ENCODE results near the gene PTPN13. TPM values are rescaled to one million over a fixed set of nuclear protein-coding genes. Genes with fewer than 3 reads are reported as not detected.

Gene PTPN13
- total RNA-seq, 2 donors from 2014 or later = 0.36 to 0.39 TPM

DNA sequence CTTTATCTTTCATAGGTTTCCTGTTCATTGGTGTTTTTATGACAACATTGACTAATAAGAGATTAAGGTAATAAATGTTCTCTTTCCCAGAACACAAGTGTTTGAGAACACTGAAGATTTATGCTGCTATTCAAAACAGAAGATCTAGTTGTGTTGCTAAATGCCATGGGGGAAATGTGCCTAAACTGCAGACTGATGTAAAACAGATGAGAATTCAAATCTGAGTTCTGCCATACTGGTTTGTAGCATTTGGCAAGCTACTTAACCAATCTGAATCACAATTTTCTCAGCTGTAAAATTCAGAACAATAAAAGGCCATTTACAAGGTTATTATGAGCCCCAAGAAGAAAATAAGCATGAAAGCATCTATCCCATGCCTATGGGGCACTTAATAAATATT is 252.8 kb downstream of the PTPN13 start:
- H3K9me3 Mint-ChIP-seq = no peaks in the 10 kb centered on the region
- no peak overlapping the region for H3K27ac Mint-ChIP-seq
- ATAC-seq (no peak), DNase-seq (ENCODE audit: low spot score in 2 of 2) (no peak)
- no peaks in the 10 kb centered on the region for H3K36me3 Mint-ChIP-seq

GRCh38 chr4:86847571-86847970 is 253.5 kb downstream of the PTPN13 start:
- DNase-seq (ENCODE audit: low spot score in 2 of 2) = no peak
- no peaks in the 10 kb centered on the region for H3K9me3 Mint-ChIP-seq
- no peak overlapping the region for H3K27ac Mint-ChIP-seq
- no peaks in the 10 kb centered on the region for H3K36me3 Mint-ChIP-seq
- no peak for ATAC-seq

DNA sequence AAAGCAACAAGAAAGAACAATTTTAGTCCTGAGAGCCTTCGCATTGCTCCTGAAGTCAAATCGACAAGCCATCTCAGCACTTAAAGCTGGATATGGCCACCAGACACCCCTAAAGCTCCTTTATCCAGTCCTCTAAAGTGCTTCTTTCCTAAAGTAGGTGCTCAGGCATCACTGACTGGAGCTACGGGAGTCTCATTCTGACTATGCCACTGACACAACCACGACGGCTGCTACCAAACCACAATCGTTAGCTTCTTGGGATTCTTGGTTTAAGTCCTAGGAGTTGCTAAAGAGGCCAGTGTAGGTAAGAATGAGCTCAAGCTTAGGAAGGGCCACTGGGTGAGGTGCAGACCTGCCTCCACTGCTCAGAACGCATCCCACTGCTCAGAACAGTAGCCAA is 254.0 kb downstream of the PTPN13 start:
- Mint-ChIP-seq H3K27ac (no peak overlapping the region), H3K36me3 (no peaks in the 10 kb centered on the region), H3K9me3 (no peaks in the 10 kb centered on the region)
- DNase-seq (ENCODE audit: low spot score in 2 of 2) = no peak
- ATAC-seq = no peak

DNA sequence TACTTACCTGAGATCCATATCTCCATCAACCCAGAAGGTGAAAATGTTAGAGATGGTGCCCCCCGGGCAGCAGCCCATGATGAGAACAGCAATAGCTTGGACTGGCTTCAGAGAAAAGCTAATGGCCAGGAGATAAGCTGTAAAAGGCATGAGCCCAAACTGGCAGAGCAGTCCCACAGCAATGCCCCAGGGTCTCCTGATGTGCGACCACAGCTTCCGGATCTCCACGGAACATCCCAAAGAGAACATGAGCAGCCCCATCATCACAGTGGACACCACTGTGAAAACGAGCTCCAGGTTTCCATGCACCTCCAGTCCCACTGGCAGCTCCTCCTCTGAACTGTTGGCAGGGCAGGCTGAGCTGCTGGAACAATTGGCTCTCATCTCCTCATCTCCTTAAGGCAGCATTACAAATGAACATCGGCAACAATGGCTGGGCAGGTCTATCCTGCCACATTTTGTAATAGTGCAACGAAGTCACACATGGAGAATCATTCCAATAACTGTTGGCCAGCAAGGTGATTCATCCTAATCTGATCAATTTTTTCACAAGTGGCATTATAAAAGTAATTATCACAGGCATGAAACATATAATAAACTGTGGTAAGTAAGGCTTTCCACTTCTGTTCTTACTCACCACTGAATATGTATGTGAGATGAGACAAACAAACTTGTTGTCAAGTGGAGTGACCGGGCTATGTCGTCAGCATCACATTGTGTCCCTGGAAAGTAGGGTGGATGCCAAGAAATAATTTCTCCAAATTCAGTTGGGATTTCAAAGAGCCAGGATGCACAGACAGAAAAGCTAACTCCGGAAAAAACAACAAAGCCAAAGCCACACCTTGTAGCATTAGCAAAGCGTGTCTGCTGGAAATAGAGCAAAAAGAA is 254.9 kb downstream of the PTPN13 start, which contains the start of gene SLC10A6:
Gene SLC10A6 (minus strand): TSS at position 653 of the 888 bp plus-strand sequence. CDS start 269 bp downstream, at position 384.
- Mint-ChIP-seq H3K9me3 (no peaks in the 10 kb centered on the region), H3K27ac (no peak within 1 kb of the TSS), H3K36me3 (no peaks in the 10 kb centered on the region)
- DNase-seq (ENCODE audit: low spot score in 2 of 2) (no peak), ATAC-seq (no peak)

DNA sequence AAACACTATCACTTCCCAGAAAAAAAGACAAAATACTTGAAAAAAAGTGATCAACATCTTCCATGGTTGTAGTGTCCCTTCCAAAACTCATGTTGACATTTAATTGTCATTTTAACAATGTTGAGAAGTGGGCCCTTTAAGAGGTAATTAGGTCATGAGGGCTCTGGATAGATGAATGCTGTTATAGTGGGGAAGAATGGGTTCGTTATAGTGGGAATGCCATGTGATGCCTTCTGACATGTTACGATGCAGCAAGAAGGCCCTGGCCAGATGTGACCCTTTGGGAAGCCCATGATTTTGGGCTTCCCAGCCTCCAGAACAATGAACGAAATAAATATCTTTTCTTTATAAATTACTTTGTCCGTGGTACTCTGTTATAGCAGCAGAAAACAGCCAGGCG is 259.1 kb downstream of the PTPN13 start:
- ATAC-seq = no peak
- H3K36me3 Mint-ChIP-seq = no peaks in the 10 kb centered on the region
- DNase-seq (ENCODE audit: low spot score in 2 of 2) = no peak
- H3K27ac Mint-ChIP-seq = no peak overlapping the region
- H3K9me3 Mint-ChIP-seq = no peaks in the 10 kb centered on the region

- H3K9me3 Mint-ChIP-seq = no peaks in the 10 kb centered on the region
- no peak for DNase-seq (ENCODE audit: low spot score in 2 of 2)
- no peak overlapping the region for H3K27ac Mint-ChIP-seq
- no peak for ATAC-seq
- no peaks in the 10 kb centered on the region for H3K36me3 Mint-ChIP-seq
Measured at GRCh38 chr4:86855572-86855971, 261.5 kb downstream of the PTPN13 start.

DNA sequence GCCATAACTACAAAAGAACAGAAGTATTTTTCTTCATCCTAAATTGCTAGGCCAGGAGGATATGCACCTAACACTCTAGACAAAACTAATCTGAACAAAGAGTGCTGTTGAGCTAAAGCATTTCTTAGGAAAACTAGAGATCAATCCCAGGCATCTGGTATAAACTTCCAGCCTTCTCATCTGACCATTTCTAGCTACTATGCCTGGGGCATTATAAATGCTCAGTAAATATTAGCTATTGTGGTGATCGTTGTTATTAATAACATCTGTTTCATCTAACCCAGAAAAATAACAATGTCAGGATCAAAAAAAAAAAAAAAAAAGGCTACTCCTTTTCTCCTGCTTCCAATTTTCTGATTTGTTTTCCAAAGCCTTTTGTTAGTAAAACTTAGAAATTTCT is 262.8 kb downstream of the PTPN13 start:
- DNase-seq (ENCODE audit: low spot score in 2 of 2) (no peak), ATAC-seq (no peak)
- Mint-ChIP-seq H3K36me3 (no peaks in the 10 kb centered on the region), H3K27ac (no peak overlapping the region), H3K9me3 (no peaks in the 10 kb centered on the region)

DNA sequence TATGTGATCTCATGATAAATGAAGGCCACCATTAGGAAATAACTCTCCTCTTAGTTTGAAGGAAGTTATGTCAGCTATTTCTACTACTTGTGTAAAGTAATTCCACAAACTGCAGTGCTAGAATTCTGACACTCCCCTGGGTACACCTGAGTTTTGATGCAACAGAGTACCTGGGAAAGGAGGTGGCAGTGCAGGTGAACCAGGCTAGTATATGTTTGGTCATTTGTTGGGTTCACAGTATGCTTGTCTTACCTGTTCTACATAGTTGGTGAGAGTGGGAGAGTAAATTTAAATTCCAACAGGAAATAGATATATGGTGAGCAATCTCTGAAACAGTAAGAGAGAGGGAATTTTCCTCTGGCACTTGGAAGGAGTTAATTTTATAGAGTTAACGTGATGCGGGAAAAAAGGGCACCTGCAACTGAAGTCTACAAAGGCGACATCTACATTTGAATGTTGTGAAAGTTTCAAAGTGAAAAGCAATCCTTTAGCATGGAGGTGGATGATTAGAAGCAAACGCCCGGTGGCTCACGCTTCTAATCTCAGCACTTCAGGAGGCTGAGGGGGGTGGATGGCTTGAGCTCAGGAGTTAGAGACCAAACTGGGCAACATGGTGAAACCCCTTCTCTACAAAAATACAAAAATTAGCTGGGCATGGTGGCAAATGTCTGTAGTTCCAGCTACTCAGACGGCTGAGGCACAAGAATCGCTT is 263.4 kb downstream of the PTPN13 start:
- no peak overlapping the region for H3K27ac Mint-ChIP-seq
- H3K36me3 Mint-ChIP-seq = no peaks in the 10 kb centered on the region
- no peak for DNase-seq (ENCODE audit: low spot score in 2 of 2)
- ATAC-seq = no peak
- H3K9me3 Mint-ChIP-seq = no peaks in the 10 kb centered on the region

Other genes starting within 250 kb of the PTPN13 start
- not detected for gene MAPK10, start 234.3 kb upstream of the PTPN13 start, total RNA-seq

All from activated naive CD4-positive, alpha-beta T cell treated with anti-CD3 and anti-CD28 coated beads, Interleukin-2, amount 50 U/mL, for 72 hours (primary cell).